Keratinocyte (primary cell): ENCODE measurements around the gene MYO1E. TPM values are rescaled to one million over a fixed set of nuclear protein-coding genes. Genes with fewer than 3 reads are reported as not detected.

ENCODE experiments used
- DNase-seq: peaks from one replicate; pipeline ENCODE4 v3.0.0-alpha.2; 2011; ENCODE audit warnings: low read depth, missing footprints, low spot score
- FAIRE-seq: peaks from 2 replicates; lab custom pipeline; 2011; peaks lifted over from hg19 to GRCh38; lab: Jason Lieb, UNC
- H2AFZ ChIP-seq: 2 replicates; pipeline ENCODE4 v1.6.0; 2012; ENCODE audit warnings: low read length, control low read depth, inconsistent platforms; ENCODE audit not compliant: control insufficient read depth
- H3K27ac ChIP-seq: 2 replicates; pipeline ENCODE4 v1.5.1; 2011; ENCODE audit warnings: low read length; ENCODE audit not compliant: control insufficient read depth, insufficient read depth
- H3K27me3 ChIP-seq: 3 replicates; pipeline ENCODE4 v1.6.0; 2011; ENCODE audit warnings: low read length; ENCODE audit not compliant: control insufficient read depth, insufficient read depth; ENCODE audit errors: extremely low read depth
- H3K36me3 ChIP-seq, 2 experiments: 2 replicates in 1 of 2; 3 replicates in 1 of 2; pipeline ENCODE4 v1.5.1; 2011; ENCODE audit warnings: low read length in 2 of 2, mild to moderate bottlenecking in 1 of 2; ENCODE audit not compliant: control insufficient read depth in 2 of 2, insufficient read depth in 2 of 2; ENCODE audit errors: extremely low read depth in 1 of 2
- H3K4me1 ChIP-seq: 3 replicates; pipeline ENCODE4 v1.5.1; 2011; ENCODE audit warnings: low read length; ENCODE audit not compliant: control insufficient read depth, insufficient read depth; ENCODE audit errors: extremely low read depth
- H3K4me2 ChIP-seq: 3 replicates; pipeline ENCODE4 v1.6.0; 2011; ENCODE audit warnings: low read depth, low read length; ENCODE audit not compliant: control insufficient read depth, insufficient read depth; ENCODE audit errors: extremely low read depth
- H3K4me3 ChIP-seq, 3 experiments: fragments of 200-600 bp in 1 of 3; sonication (generic) in 1 of 3; 2 replicates in 2 of 3; 3 replicates in 1 of 3; pipeline ENCODE4 v1.5.1; 2011 to 2016; ENCODE audit warnings: low read length in 3 of 3, mild to moderate bottlenecking in 3 of 3, control low read depth in 2 of 3, inconsistent platforms in 1 of 3, low read depth in 1 of 3, mixed read lengths in 1 of 3, mixed run types in 1 of 3, moderate library complexity in 1 of 3; ENCODE audit not compliant: control insufficient read depth in 2 of 3, insufficient read depth in 2 of 3; ENCODE audit errors: extremely low read depth in 1 of 3
- H3K79me2 ChIP-seq: 2 replicates; pipeline ENCODE4 v1.6.0; 2012; ENCODE audit warnings: low read length; ENCODE audit not compliant: control insufficient read depth, insufficient read depth
- H3K9ac ChIP-seq: 3 replicates; pipeline ENCODE4 v1.6.0; 2011; ENCODE audit warnings: low read length; ENCODE audit not compliant: control insufficient read depth, insufficient read depth; ENCODE audit errors: extremely low read depth
- H3K9me1 ChIP-seq: 3 replicates; pipeline ENCODE4 v1.6.0; 2011; ENCODE audit warnings: low read length; ENCODE audit not compliant: control insufficient read depth, insufficient read depth; ENCODE audit errors: extremely low read depth
- H3K9me3 ChIP-seq: 2 replicates; pipeline ENCODE4 v1.5.1; 2012; ENCODE audit warnings: low read depth, low read length; ENCODE audit not compliant: control insufficient read depth
- H4K20me1 ChIP-seq: 3 replicates; pipeline ENCODE4 v1.6.0; 2011; ENCODE audit warnings: low read length; ENCODE audit not compliant: control insufficient read depth, insufficient read depth; ENCODE audit errors: extremely low read depth
- CTCF ChIP-seq, 3 experiments: IDR thresholded peaks in 1 of 3; conservative IDR thresholded peaks in 1 of 3; optimal IDR thresholded peaks in 1 of 3; 2 replicates in 2 of 3; 3 replicates in 1 of 3; pipeline versions ENCODE3 to v1.5.1; 2011; ENCODE audit warnings: low read length in 3 of 3, mild to moderate bottlenecking in 3 of 3, moderate library complexity in 2 of 3, control low read depth in 1 of 3, inconsistent platforms in 1 of 3; ENCODE audit not compliant: insufficient read depth in 2 of 3; ENCODE audit errors: extremely low read depth in 1 of 3
- EZH2 ChIP-seq: IDR thresholded peaks from one replicate; pipeline ENCODE4 v1.6.1; 2012; ENCODE audit warnings: inconsistent platforms, mild to moderate bottlenecking, low read length, moderate library complexity
- dilution Hi-C: fragments of 300-500 bp; cut with MboI; formaldehyde crosslinking; loops from one replicate; pipeline ENCODE4 v1.7.0; 2020; ENCODE audit warnings: low sequenced_read_pairs; ENCODE audit not compliant: extremely low pct_ligation_motif_present
- polyA plus RNA-seq, 5 experiments: library from polyadenylated mRNA; depleted of rRNA in 3 of 5; stranded (reverse) in 3 of 5; stranded (forward) in 1 of 5; unstranded in 1 of 5; fragments of >200 nt; gene quantifications; 1 replicate in 1 of 5; 2 replicates in 3 of 5; 3 replicates in 1 of 5; pipeline versions ENCODE4 v1.2.1 to v1.2.3, GENCODE V29; 2011 to 2012; ENCODE audit warnings: missing spikeins in 2 of 5, low read depth in 1 of 5, low replicate concordance in 1 of 5

MYO1E gene
- polyA plus RNA-seq, 1 donor (not counting 4 experiments of a cell fraction or from before 2014, with no cell fraction given): 213 TPM

GRCh38 chr15:59312205-59312604 is 60.5 kb downstream of the MYO1E start:
- TF ChIP-seq CTCF (optimal IDR thresholded peaks at IDR 0.05 in 1 of 3, IDR thresholded peaks at IDR 0.05 in 1 of 3, conservative IDR thresholded peaks at IDR 0.05 in 1 of 3; ENCODE audit: extremely low read depth in 1 of 3, insufficient read depth in 2 of 3, low read length in 3 of 3): no peak
- no peak for TF ChIP-seq EZH2
- H3K4me2 ChIP-seq: no peak overlapping the region
- H3K4me3 ChIP-seq: no peak overlapping the region
- peaks cover 5% of the 10 kb centered on the region for H4K20me1 ChIP-seq
- FAIRE-seq (peak; percentile 32), DNase-seq (no peak)
- peaks cover 0 to 1% of the 10 kb centered on the region in 2 experiments for H3K36me3 ChIP-seq
- H3K9me1 ChIP-seq: peaks cover 5% of the 10 kb centered on the region
- H3K27ac ChIP-seq: no peak overlapping the region
- no peaks in the 10 kb centered on the region for H3K27me3 ChIP-seq
- H2AFZ ChIP-seq: no peak overlapping the region
- peaks cover 27% of the 10 kb centered on the region for H3K4me1 ChIP-seq
- peaks cover 96% of the 10 kb centered on the region for H3K79me2 ChIP-seq
- no peak overlapping the region for H3K9ac ChIP-seq
- dilution Hi-C loops: no loop called here
- no peaks in the 10 kb centered on the region for H3K9me3 ChIP-seq

- Histone ChIP-seq H3K9ac (no peak overlapping the region), H3K4me3 (no peak overlapping the region), H3K27me3 (no peaks in the 10 kb centered on the region), H3K4me2 (no peak overlapping the region), H3K79me2 (peaks cover 96% of the 10 kb centered on the region), H3K4me1 (peaks cover 34% of the 10 kb centered on the region), H4K20me1 (peaks cover 6% of the 10 kb centered on the region), H3K27ac (no peak overlapping the region), H3K9me1 (peaks cover 5% of the 10 kb centered on the region), H3K9me3 (no peaks in the 10 kb centered on the region), H2AFZ (no peak overlapping the region), H3K36me3 (peaks cover 0 to 1% of the 10 kb centered on the region in 2 experiments)
- DNase-seq: no peak
- dilution Hi-C loops: no loop called here
- TF ChIP-seq EZH2: no peak
- TF ChIP-seq CTCF (optimal IDR thresholded peaks at IDR 0.05 in 1 of 3, IDR thresholded peaks at IDR 0.05 in 1 of 3, conservative IDR thresholded peaks at IDR 0.05 in 1 of 3; ENCODE audit: extremely low read depth in 1 of 3, insufficient read depth in 2 of 3, low read length in 3 of 3): no peak
- no peak for FAIRE-seq
Measured at GRCh38 chr15:59311195-59311594, 61.5 kb downstream of the MYO1E start.
